ENCODE measurements around the gene MOB3B.

The MOB3B gene

GRCh38 chr9:27518809-27519208, 10.8 kb downstream of the MOB3B start:
- TF ChIP-seq CTCF (IDR thresholded peaks at IDR 0.05; ENCODE audit: low read depth, low read length): no peak
- no peak overlapping the region for H3K4me3 ChIP-seq (ENCODE audit: low read depth, low read length)

- TF ChIP-seq CTCF (IDR thresholded peaks at IDR 0.05; ENCODE audit: low read depth, low read length): no peak
- no peak overlapping the region for H3K4me3 ChIP-seq (ENCODE audit: low read depth, low read length)
Observed at GRCh38 chr9:27518006-27518405, 11.6 kb downstream of the MOB3B start.

- no peak overlapping the region for H3K4me3 ChIP-seq (ENCODE audit: low read depth, low read length)
- no peak for TF ChIP-seq CTCF (IDR thresholded peaks at IDR 0.05; ENCODE audit: low read depth, low read length)
Observed at GRCh38 chr9:27514551-27514950, 15.1 kb downstream of the MOB3B start.

- no peak overlapping the region for H3K4me3 ChIP-seq (ENCODE audit: low read depth, low read length)
- TF ChIP-seq CTCF (IDR thresholded peaks at IDR 0.05; ENCODE audit: low read depth, low read length): no peak
Observed at GRCh38 chr9:27511771-27512170, 17.8 kb downstream of the MOB3B start.

- H3K4me3 ChIP-seq (ENCODE audit: low read depth, low read length): no peak overlapping the region
- no peak for TF ChIP-seq CTCF (IDR thresholded peaks at IDR 0.05; ENCODE audit: low read depth, low read length)
Observed at GRCh38 chr9:27510780-27511179, 18.8 kb downstream of the MOB3B start.

GRCh38 chr9:27506981-27507380, 22.6 kb downstream of the MOB3B start:
- TF ChIP-seq CTCF (IDR thresholded peaks at IDR 0.05; ENCODE audit: low read depth, low read length): no peak
- no peak overlapping the region for H3K4me3 ChIP-seq (ENCODE audit: low read depth, low read length)

- no peak overlapping the region for H3K4me3 ChIP-seq (ENCODE audit: low read depth, low read length)
- TF ChIP-seq CTCF (IDR thresholded peaks at IDR 0.05; ENCODE audit: low read depth, low read length): no peak
Observed at GRCh38 chr9:27505744-27506161, 23.9 kb downstream of the MOB3B start.

All from WI38 (cell line).